Esophagus squamous epithelium (tissue), 4 donors: ENCODE results near the gene ECSIT.

Source experiments
- POLR2A ChIP-seq, 4 donors: fragments of 450-650 bp; IDR thresholded peaks; one replicate each; pipeline ENCODE4 v1.6.1; 2017; ENCODE audit warnings: antibody characterized with exemption in 4 of 4, mild to moderate bottlenecking in 4 of 4, moderate library complexity in 3 of 4
- TF ChIP-seq, protein P1 (sequence below), 6 experiments: fragments of 450-650 bp in 4 of 6; fragments of 200-600 bp in 2 of 6; sonication (generic) in 2 of 6; IDR thresholded peaks; one replicate each; pipeline ENCODE4 v1.5.1; 2016 to 2019; ENCODE audit warnings: antibody characterized with exemption in 6 of 6, mild to moderate bottlenecking in 4 of 6, moderate library complexity in 4 of 6

DNA sequence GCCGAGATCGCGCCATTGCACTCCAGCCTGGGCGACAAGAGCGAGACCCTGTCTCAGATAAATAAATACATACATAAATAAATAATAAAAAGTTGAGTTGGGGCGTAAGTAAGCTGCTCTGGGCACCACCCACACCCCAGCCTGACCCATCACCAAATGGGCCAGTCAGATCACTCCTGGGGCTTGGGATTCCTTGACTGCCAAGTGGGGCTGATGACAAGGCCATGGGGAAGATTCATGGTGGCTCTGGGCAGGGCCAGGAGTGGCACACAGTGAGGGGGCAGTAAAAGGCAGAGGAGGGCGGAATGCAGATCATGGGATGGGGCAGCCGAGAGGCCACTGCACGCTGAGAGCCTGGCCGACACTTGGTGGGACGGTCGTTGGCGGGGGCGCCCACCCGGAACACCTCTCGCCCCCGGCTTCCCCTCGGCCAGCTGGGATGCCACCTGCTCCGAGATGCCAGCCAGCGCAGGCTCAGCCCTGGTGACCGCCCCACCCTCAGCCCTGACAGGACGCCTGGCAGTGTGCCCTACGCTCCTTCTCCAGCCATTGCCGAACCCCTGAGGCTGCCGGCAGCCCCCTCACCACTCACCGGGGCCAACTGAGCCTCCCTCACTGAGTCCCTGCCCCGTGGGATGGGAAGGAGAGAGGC, 34.2 kb downstream of the ECSIT start:
- TF ChIP-seq, protein P1, sequence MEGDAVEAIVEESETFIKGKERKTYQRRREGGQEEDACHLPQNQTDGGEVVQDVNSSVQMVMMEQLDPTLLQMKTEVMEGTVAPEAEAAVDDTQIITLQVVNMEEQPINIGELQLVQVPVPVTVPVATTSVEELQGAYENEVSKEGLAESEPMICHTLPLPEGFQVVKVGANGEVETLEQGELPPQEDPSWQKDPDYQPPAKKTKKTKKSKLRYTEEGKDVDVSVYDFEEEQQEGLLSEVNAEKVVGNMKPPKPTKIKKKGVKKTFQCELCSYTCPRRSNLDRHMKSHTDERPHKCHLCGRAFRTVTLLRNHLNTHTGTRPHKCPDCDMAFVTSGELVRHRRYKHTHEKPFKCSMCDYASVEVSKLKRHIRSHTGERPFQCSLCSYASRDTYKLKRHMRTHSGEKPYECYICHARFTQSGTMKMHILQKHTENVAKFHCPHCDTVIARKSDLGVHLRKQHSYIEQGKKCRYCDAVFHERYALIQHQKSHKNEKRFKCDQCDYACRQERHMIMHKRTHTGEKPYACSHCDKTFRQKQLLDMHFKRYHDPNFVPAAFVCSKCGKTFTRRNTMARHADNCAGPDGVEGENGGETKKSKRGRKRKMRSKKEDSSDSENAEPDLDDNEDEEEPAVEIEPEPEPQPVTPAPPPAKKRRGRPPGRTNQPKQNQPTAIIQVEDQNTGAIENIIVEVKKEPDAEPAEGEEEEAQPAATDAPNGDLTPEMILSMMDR (IDR thresholded peaks at IDR 0.05), result no peak
- TF ChIP-seq POLR2A (IDR thresholded peaks at IDR 0.05), result no peak
